ENCODE data around the gene TTC8.

DNA sequence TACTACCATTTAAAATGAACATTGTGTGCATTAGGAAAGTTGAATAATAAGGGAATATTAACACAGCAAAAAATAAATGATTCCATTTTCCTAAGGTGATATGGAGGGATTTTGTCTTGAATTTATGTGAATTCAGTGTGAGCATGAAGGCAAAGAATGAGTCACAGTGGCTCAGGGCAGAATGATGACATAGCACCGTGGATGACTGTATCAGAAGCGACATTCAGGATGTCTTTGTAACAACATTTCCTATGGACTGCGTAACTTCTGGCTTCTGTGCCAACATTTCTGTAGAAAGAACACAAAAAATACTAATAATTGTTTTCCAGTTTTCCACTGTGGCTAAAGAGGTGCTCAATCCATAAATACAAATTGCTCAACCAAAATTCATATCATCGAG is 54.6 kb downstream of the TTC8 start:
- TF ChIP-seq EP300 (IDR thresholded peaks at IDR 0.05) (no peak), POLR2AphosphoS5 (IDR thresholded peaks at IDR 0.05) (no peak), POLR2A (IDR thresholded peaks at IDR 0.05) (no peak)
- TF ChIP-seq, protein P1, sequence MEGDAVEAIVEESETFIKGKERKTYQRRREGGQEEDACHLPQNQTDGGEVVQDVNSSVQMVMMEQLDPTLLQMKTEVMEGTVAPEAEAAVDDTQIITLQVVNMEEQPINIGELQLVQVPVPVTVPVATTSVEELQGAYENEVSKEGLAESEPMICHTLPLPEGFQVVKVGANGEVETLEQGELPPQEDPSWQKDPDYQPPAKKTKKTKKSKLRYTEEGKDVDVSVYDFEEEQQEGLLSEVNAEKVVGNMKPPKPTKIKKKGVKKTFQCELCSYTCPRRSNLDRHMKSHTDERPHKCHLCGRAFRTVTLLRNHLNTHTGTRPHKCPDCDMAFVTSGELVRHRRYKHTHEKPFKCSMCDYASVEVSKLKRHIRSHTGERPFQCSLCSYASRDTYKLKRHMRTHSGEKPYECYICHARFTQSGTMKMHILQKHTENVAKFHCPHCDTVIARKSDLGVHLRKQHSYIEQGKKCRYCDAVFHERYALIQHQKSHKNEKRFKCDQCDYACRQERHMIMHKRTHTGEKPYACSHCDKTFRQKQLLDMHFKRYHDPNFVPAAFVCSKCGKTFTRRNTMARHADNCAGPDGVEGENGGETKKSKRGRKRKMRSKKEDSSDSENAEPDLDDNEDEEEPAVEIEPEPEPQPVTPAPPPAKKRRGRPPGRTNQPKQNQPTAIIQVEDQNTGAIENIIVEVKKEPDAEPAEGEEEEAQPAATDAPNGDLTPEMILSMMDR (IDR thresholded peaks at IDR 0.05): no peak
